ENCODE data around the gene HSD11B1L.

The HSD11B1L gene

DNA sequence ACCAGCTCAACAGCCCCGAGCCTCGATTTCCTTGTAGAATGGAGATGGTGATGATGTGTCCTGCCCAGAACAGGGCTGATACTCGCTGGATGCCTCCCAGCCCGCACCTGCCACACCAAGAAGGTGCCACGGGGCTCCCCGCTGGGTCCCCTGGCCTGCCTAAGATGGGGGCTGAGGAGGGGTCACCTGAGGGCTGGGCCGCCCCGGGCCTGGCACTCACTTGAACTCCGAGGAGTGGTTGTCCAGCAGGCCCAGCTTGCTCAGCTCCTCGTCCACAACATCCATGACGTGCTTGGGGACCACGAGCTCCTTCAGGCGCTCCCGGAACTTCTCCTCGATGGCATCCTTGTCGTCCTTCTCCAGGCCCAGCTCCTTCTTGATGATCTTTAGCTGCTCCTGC is 24.7 kb downstream of the HSD11B1L start:
- no peak overlapping the region for H2AFZ ChIP-seq (ENCODE audit: low read depth, low read length)
- H3K9me3 ChIP-seq (ENCODE audit: low read length) = peaks cover 7% of the 10 kb centered on the region
- H3K36me3 ChIP-seq (ENCODE audit: insufficient read depth, low read length) = peaks cover 64% of the 10 kb centered on the region
- no peaks in the 10 kb centered on the region for H3K27me3 ChIP-seq (ENCODE audit: insufficient read depth, low read length)
- H3K4me3 ChIP-seq (ENCODE audit: low read length) = no peak overlapping the region
- H3K4me1 ChIP-seq (ENCODE audit: insufficient read depth, low read length) = no peaks in the 10 kb centered on the region

DNA sequence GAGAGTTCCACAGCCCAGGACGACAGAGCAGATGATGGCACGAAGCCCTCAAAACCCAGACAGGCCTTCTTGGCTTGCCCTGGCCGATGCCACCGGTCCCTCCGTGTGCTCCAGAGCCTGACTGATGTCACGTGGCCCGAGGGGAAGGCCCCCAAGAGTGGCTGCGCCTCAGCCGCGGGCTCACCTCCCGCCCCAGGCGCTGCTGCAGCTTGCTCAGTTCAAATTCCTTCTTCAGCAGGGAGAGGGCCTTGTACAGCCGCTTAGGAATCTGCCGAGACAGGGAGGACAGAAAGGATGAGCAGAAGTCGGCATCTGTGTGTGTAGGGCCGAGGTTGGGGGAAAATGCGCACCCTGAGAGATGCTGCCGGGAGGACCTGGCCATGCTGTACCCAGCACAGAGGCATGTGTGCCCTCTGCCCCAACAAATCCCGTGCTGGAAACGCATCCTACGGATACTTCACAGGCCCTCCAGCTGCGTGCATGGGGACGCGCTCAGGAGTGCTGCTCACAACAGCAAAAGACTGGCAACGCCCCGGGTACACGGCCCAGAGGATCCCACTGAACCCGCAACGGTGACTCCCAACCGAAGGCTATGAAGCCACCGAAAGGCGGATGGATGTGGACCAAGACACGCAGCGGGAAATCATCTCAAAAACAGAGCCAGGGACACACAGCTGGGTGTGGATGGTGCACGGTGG is 26.2 kb downstream of the HSD11B1L start:
- Histone ChIP-seq H3K4me3 (ENCODE audit: low read length) (no peak overlapping the region), H3K9me3 (ENCODE audit: low read length) (peaks cover 5% of the 10 kb centered on the region), H2AFZ (ENCODE audit: low read depth, low read length) (no peak overlapping the region), H3K27me3 (ENCODE audit: insufficient read depth, low read length) (no peaks in the 10 kb centered on the region), H3K36me3 (ENCODE audit: insufficient read depth, low read length) (peaks cover 72% of the 10 kb centered on the region), H3K4me1 (ENCODE audit: insufficient read depth, low read length) (no peaks in the 10 kb centered on the region)

DNA sequence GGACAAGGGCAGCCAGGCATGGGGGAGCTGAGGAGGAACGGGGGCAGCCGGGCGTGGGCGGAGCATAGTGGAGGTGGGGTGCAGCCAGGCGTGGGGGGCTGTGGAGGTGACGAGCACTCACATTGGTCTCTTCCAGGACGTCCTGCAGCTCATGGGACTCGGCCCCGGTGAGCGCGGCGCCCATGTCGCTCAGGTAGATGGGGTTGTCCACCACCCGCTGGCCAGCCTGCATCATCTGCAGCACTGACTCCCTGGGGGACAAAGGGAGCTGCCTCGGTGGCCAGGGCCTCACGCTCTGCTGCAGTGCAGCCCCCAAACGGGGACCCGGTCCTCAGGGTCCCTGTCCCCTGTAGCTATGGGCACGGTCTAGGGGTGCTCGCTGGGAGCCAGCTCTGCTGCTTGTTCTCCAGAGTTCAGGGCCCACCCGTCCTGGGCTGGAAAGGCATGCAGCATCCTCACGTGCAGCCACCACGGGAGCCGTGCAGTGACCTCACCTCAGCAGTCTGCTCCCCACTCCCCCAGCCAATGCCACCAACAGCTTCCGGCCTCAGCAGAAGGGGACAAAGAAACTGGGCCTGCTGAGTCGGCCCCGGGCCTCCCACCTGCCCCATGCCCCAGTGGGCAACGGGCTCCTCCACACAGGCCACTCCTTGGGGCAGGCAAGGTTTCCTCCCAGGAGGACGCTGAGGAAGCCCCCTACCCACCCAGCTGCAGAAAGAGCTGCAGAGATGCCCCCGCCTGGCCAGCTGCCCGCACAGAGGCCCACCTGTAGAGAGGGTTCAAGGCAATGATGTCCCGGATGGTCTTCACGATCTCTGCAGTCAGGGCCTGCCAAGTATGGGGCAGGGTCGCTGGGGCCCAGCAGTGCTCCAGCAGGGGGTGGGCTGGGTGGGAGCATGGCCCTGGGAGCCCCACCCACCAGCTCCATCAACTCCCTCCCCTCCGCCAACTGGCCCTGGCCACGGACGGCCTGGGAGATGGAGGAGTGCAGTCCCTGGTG is 27.0 kb downstream of the HSD11B1L start:
- Histone ChIP-seq H3K4me1 (ENCODE audit: insufficient read depth, low read length) (no peaks in the 10 kb centered on the region), H2AFZ (ENCODE audit: low read depth, low read length) (no peak overlapping the region), H3K36me3 (ENCODE audit: insufficient read depth, low read length) (peaks cover 79% of the 10 kb centered on the region), H3K4me3 (ENCODE audit: low read length) (no peak overlapping the region), H3K27me3 (ENCODE audit: insufficient read depth, low read length) (no peaks in the 10 kb centered on the region), H3K9me3 (ENCODE audit: low read length) (peaks cover 5% of the 10 kb centered on the region)

- H3K4me3 ChIP-seq (ENCODE audit: low read length) = no peak overlapping the region
- no peaks in the 10 kb centered on the region for H3K27me3 ChIP-seq (ENCODE audit: insufficient read depth, low read length)
- H3K36me3 ChIP-seq (ENCODE audit: insufficient read depth, low read length) = peaks cover 60% of the 10 kb centered on the region
- no peaks in the 10 kb centered on the region for H3K4me1 ChIP-seq (ENCODE audit: insufficient read depth, low read length)
- no peak overlapping the region for H2AFZ ChIP-seq (ENCODE audit: low read depth, low read length)
- H3K9me3 ChIP-seq (ENCODE audit: low read length) = no peaks in the 10 kb centered on the region
Measured at GRCh38 chr19:5711025-5711424, 30.2 kb downstream of the HSD11B1L start.

GRCh38 chr19:5711713-5712161 is 30.9 kb downstream of the HSD11B1L start:
- no peaks in the 10 kb centered on the region for H3K4me1 ChIP-seq (ENCODE audit: insufficient read depth, low read length)
- no peak overlapping the region for H3K4me3 ChIP-seq (ENCODE audit: low read length)
- H3K9me3 ChIP-seq (ENCODE audit: low read length) = no peaks in the 10 kb centered on the region
- no peaks in the 10 kb centered on the region for H3K27me3 ChIP-seq (ENCODE audit: insufficient read depth, low read length)
- H2AFZ ChIP-seq (ENCODE audit: low read depth, low read length) = no peak overlapping the region
- peaks cover 56% of the 10 kb centered on the region for H3K36me3 ChIP-seq (ENCODE audit: insufficient read depth, low read length)

DNA sequence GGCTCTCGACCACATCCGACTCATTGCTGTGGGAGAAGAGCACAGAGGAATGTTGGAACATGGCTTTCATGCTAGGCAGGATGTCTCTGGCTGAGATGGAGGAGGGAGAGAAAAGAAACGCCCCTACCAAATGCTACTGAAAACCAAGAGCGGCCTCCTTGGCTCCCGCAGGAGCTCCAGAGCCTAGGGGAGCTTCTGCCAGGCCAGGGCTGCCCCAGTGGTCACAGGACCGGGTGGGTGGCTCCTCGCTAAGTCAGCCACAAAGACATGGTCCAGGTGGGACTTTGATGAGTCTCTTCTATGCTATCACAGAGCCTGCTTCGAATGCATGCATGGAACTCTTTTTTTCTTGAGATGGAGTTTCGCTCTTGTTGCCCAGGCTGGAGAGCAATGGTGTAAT is 32.4 kb downstream of the HSD11B1L start:
- Histone ChIP-seq H3K9me3 (ENCODE audit: low read length) (no peaks in the 10 kb centered on the region), H3K4me1 (ENCODE audit: insufficient read depth, low read length) (peaks cover 3% of the 10 kb centered on the region), H3K4me3 (ENCODE audit: low read length) (no peak overlapping the region), H3K36me3 (ENCODE audit: insufficient read depth, low read length) (peaks cover 49% of the 10 kb centered on the region), H3K27me3 (ENCODE audit: insufficient read depth, low read length) (no peaks in the 10 kb centered on the region), H2AFZ (ENCODE audit: low read depth, low read length) (no peak overlapping the region)

GRCh38 chr19:5714816-5715215 is 34.0 kb downstream of the HSD11B1L start:
- Histone ChIP-seq H3K27me3 (ENCODE audit: insufficient read depth, low read length) (no peaks in the 10 kb centered on the region), H3K4me3 (ENCODE audit: low read length) (no peak overlapping the region), H2AFZ (ENCODE audit: low read depth, low read length) (no peak overlapping the region), H3K4me1 (ENCODE audit: insufficient read depth, low read length) (peaks cover 12% of the 10 kb centered on the region), H3K9me3 (ENCODE audit: low read length) (no peaks in the 10 kb centered on the region), H3K36me3 (ENCODE audit: insufficient read depth, low read length) (peaks cover 43% of the 10 kb centered on the region)

GRCh38 chr19:5717215-5717935 is 36.5 kb downstream of the HSD11B1L start:
- peaks cover 22% of the 10 kb centered on the region for H3K36me3 ChIP-seq (ENCODE audit: insufficient read depth, low read length)
- no peak overlapping the region for H3K4me3 ChIP-seq (ENCODE audit: low read length)
- H2AFZ ChIP-seq (ENCODE audit: low read depth, low read length) = no peak overlapping the region
- H3K27me3 ChIP-seq (ENCODE audit: insufficient read depth, low read length) = no peaks in the 10 kb centered on the region
- no peaks in the 10 kb centered on the region for H3K9me3 ChIP-seq (ENCODE audit: low read length)
- H3K4me1 ChIP-seq (ENCODE audit: insufficient read depth, low read length) = peaks cover 12% of the 10 kb centered on the region

DNA sequence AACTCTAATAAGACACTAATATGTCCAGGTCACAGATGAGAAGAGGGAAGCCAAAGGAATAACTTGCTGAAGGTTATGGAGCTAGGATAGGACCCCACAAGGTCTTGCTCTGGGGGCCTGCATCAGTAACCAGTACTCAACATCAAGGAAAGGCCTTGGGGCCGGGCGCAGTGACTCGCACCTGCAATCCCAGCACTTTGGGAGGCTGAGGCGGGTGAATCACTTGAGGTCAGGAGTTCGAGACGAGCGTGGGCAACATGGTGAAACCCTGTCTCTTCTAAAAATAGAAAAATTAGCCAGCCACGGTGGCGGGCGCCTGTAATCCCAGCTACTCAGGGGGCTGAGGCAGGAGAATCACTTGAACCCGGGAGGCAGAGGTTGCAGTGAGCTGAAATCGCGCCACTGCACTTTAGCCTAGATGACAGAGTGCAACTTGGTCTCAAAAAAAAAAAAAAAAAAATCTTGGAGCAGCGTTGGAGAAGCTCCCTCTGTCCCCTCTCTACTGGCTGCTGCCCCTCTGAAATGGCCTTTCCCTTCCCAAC is 37.3 kb downstream of the HSD11B1L start:
- Histone ChIP-seq H3K9me3 (ENCODE audit: low read length) (no peaks in the 10 kb centered on the region), H3K4me3 (ENCODE audit: low read length) (peak overlapping the region; percentile 83), H3K4me1 (ENCODE audit: insufficient read depth, low read length) (peaks cover 12% of the 10 kb centered on the region), H3K36me3 (ENCODE audit: insufficient read depth, low read length) (peaks cover 16% of the 10 kb centered on the region), H2AFZ (ENCODE audit: low read depth, low read length) (no peak overlapping the region), H3K27me3 (ENCODE audit: insufficient read depth, low read length) (no peaks in the 10 kb centered on the region)

- Histone ChIP-seq H2AFZ (ENCODE audit: low read depth, low read length) (no peak overlapping the region), H3K36me3 (ENCODE audit: insufficient read depth, low read length) (peaks cover 11% of the 10 kb centered on the region), H3K9me3 (ENCODE audit: low read length) (no peaks in the 10 kb centered on the region), H3K27me3 (ENCODE audit: insufficient read depth, low read length) (no peaks in the 10 kb centered on the region), H3K4me1 (ENCODE audit: insufficient read depth, low read length) (peaks cover 12% of the 10 kb centered on the region), H3K4me3 (ENCODE audit: low read length) (peak overlapping the region; percentile 83)
Measured at GRCh38 chr19:5718579-5719273, 37.9 kb downstream of the HSD11B1L start.

DNA sequence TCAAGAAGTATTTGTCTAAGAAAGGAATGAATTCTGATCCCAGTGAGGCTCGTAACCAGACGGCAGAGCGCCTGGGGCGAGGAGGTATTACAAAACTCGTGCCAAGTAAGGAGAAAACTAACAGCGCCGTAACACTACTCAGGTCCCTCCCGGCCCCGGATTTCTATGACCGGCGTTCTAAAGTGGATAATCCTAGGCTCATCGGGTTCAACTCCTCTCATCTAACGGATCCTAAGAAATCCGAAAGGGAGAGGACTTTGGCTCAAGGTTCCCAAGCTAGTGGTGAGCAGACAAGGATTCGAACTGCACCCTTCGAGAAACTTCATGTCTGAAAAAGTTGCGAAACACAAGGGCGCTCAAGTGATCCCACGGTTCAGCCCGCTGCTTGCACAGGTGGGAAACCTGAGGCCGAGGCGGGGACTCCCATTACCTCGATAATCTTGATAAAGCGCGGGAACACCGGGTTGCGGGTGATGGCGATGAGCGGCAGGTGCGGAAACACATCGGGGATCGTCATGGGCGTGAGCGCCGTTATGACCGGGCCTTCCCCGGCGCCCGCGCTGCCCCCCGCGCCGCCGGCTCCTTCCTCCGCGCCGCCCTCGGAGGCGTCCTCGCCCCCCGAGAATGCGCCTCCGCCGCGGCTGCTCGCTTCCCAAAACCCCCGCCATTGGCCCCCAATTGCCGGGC is 38.6 kb downstream of the HSD11B1L start:
- H3K36me3 ChIP-seq (ENCODE audit: insufficient read depth, low read length) = peaks cover 7% of the 10 kb centered on the region
- H2AFZ ChIP-seq (ENCODE audit: low read depth, low read length) = no peak overlapping the region
- no peaks in the 10 kb centered on the region for H3K27me3 ChIP-seq (ENCODE audit: insufficient read depth, low read length)
- peak overlapping the region; percentile 83 for H3K4me3 ChIP-seq (ENCODE audit: low read length)
- no peaks in the 10 kb centered on the region for H3K9me3 ChIP-seq (ENCODE audit: low read length)
- H3K4me1 ChIP-seq (ENCODE audit: insufficient read depth, low read length) = peaks cover 12% of the 10 kb centered on the region
